H1 (cell line): ENCODE measurements around the gene ARF3. TPM values are rescaled to one million over a fixed set of nuclear protein-coding genes. Genes with fewer than 3 reads are reported as not detected.

Source experiments
- CTCF ChIA-PET: fragments of 300-600 bp; sonication (Branson Sonifier 250); formaldehyde crosslinking; loops from one replicate; lab custom pipeline; 2021; ENCODE audit not compliant: partially characterized antibody; lab: Charles Lee
- POLR2A ChIA-PET: fragments of 300-600 bp; sonication (Branson Sonifier 250); formaldehyde crosslinking; loops from one replicate; lab custom pipeline; 2021; ENCODE audit warnings: inconsistent platforms; ENCODE audit not compliant: partially characterized antibody; lab: Charles Lee
- DNase-seq, 2 experiments: peaks; one replicate each; pipeline versions ENCODE4 v3.0.0 to v3.0.0-alpha.2; 2010 to 2022; ENCODE audit warnings: low spot score in 2 of 2, low read depth in 1 of 2, mixed read lengths in 1 of 2
- FAIRE-seq: peaks from 2 replicates; lab custom pipeline; 2011; peaks lifted over from hg19 to GRCh38; lab: Jason Lieb, UNC
- H2AFZ ChIP-seq: 2 replicates; pipeline ENCODE4 v1.8.1; 2012; ENCODE audit warnings: low read length, inconsistent platforms
- H2AK5ac ChIP-seq: 2 replicates; pipeline ENCODE4 v1.6.1; 2013; ENCODE audit warnings: low read depth, low read length
- H2BK120ac ChIP-seq: replicated peaks from 2 replicates; pipeline ENCODE3; 2013; ENCODE audit warnings: low read depth, low read length, inconsistent platforms
- H2BK12ac ChIP-seq: 2 replicates; pipeline ENCODE4 v1.6.1; 2013; ENCODE audit warnings: low read depth, low read length
- H2BK15ac ChIP-seq: 2 replicates; pipeline ENCODE4 v1.6.1; 2013; ENCODE audit warnings: low read length
- H2BK20ac ChIP-seq: 2 replicates; pipeline ENCODE4 v1.6.1; 2013; ENCODE audit warnings: low read length
- H2BK5ac ChIP-seq: 2 replicates; pipeline ENCODE4 v1.6.1; 2013; ENCODE audit warnings: low read depth, low read length
- H3K14ac ChIP-seq: 2 replicates; pipeline ENCODE4 v1.6.1; 2013; ENCODE audit warnings: inconsistent platforms; ENCODE audit not compliant: insufficient read length
- H3K18ac ChIP-seq: 2 replicates; pipeline ENCODE4 v1.6.1; 2013; ENCODE audit warnings: low read length; ENCODE audit errors: extremely low read depth
- H3K23ac ChIP-seq: 2 replicates; pipeline ENCODE4 v1.6.1; 2013; ENCODE audit warnings: inconsistent platforms; ENCODE audit not compliant: insufficient read length
- H3K23me2 ChIP-seq: 2 replicates; pipeline ENCODE4 v1.6.1; 2013; ENCODE audit warnings: low read depth, low read length
- H3K27ac ChIP-seq: 2 replicates; pipeline ENCODE4 v1.6.1; 2011; ENCODE audit warnings: low read depth, low read length, inconsistent platforms
- H3K27me3 ChIP-seq, 4 experiments: replicated peaks in 1 of 4; 1 replicate in 1 of 4; 2 replicates in 3 of 4; pipeline versions ENCODE4 v1.6.1 to v1.8.1; 2011 to 2013; ENCODE audit warnings: low read length in 3 of 4, mild to moderate bottlenecking in 3 of 4, inconsistent platforms in 2 of 4, mixed read lengths in 2 of 4, moderate library complexity in 1 of 4; ENCODE audit not compliant: control insufficient read depth in 3 of 4, insufficient read depth in 3 of 4; ENCODE audit errors: extremely low read depth in 1 of 4
- H3K36me3 ChIP-seq, 4 experiments: 2 replicates each; pipeline versions ENCODE4 v1.6.1 to v1.8.1; 2011 to 2013; ENCODE audit warnings: mild to moderate bottlenecking in 4 of 4, low read length in 3 of 4, moderate library complexity in 2 of 4, control low read depth in 1 of 4, inconsistent platforms in 1 of 4; ENCODE audit not compliant: insufficient read depth in 4 of 4, control insufficient read depth in 2 of 4
- H3K4ac ChIP-seq: replicated peaks from 2 replicates; pipeline ENCODE3; 2013; ENCODE audit warnings: low read length, low read depth, mixed read lengths, inconsistent platforms; ENCODE audit not compliant: insufficient read length
- H3K4me1 ChIP-seq, 4 experiments: replicated peaks in 1 of 4; 1 replicate in 1 of 4; 2 replicates in 3 of 4; pipeline versions ENCODE4 v1.6.1 to v1.8.1; 2011 to 2013; ENCODE audit warnings: low read length in 3 of 4, inconsistent platforms in 2 of 4, mixed read lengths in 1 of 4; ENCODE audit not compliant: insufficient read depth in 4 of 4, control insufficient read depth in 3 of 4
- H3K4me2 ChIP-seq, 2 experiments: 2 replicates each; pipeline versions ENCODE4 v1.6.1 to v1.8.1; 2011 to 2013; ENCODE audit warnings: low read depth in 2 of 2, low read length in 2 of 2, control low read depth in 1 of 2, inconsistent platforms in 1 of 2, mild to moderate bottlenecking in 1 of 2; ENCODE audit not compliant: insufficient read depth in 1 of 2
- H3K4me3 ChIP-seq, 4 experiments: fragments of 200-600, 300-600 bp in 1 of 4; sonication (generic), shearing (Covaris generic), sonication (Bioruptor Twin) in 1 of 4; 2 replicates each; pipeline versions ENCODE4 v1.5.1 to v1.8.1; 2011 to 2016; ENCODE audit warnings: low read length in 4 of 4, low read depth in 3 of 4, control low read depth in 2 of 4, inconsistent platforms in 2 of 4, mild to moderate bottlenecking in 2 of 4, mixed read lengths in 1 of 4, moderate library complexity in 1 of 4; ENCODE audit not compliant: insufficient read depth in 2 of 4; ENCODE audit errors: extremely low read depth in 1 of 4
- H3K56ac ChIP-seq: replicated peaks from 2 replicates; pipeline ENCODE3; 2013; ENCODE audit warnings: low read depth, mild to moderate bottlenecking, mixed read lengths, low read length, inconsistent platforms; ENCODE audit not compliant: insufficient read length
- H3K79me1 ChIP-seq: 2 replicates; pipeline ENCODE4 v1.6.1; 2013; ENCODE audit warnings: low read depth, low read length, control low read depth
- H3K79me2 ChIP-seq, 2 experiments: 2 replicates each; pipeline versions ENCODE4 v1.6.1 to v1.8.1; 2012 to 2013; ENCODE audit warnings: low read length in 2 of 2, mild to moderate bottlenecking in 2 of 2, inconsistent platforms in 1 of 2; ENCODE audit not compliant: insufficient read depth in 2 of 2, control insufficient read depth in 1 of 2
- H3K9ac ChIP-seq, 4 experiments: replicated peaks in 1 of 4; 1 replicate in 1 of 4; 2 replicates in 3 of 4; pipeline versions ENCODE4 v1.6.1 to v1.8.1; 2011 to 2013; ENCODE audit warnings: low read depth in 3 of 4, low read length in 3 of 4, control low read depth in 2 of 4, mild to moderate bottlenecking in 2 of 4, moderate library complexity in 2 of 4, inconsistent platforms in 1 of 4; ENCODE audit errors: extremely low read depth in 1 of 4
- H3K9me3 ChIP-seq, 2 experiments: 2 replicates each; pipeline versions ENCODE4 v1.6.1 to v1.8.1; 2012 to 2013; ENCODE audit warnings: mild to moderate bottlenecking in 2 of 2, moderate library complexity in 2 of 2, control low read depth in 1 of 2, inconsistent platforms in 1 of 2, low read depth in 1 of 2, low read length in 1 of 2, mixed read lengths in 1 of 2; ENCODE audit not compliant: insufficient read depth in 2 of 2
- H4K20me1 ChIP-seq, 2 experiments: replicated peaks in 1 of 2; 2 replicates each; pipeline versions ENCODE3 to v1.8.1; 2011 to 2013; ENCODE audit warnings: inconsistent platforms in 2 of 2, low read length in 2 of 2, mild to moderate bottlenecking in 1 of 2; ENCODE audit not compliant: insufficient read depth in 2 of 2, control insufficient read depth in 1 of 2
- H4K5ac ChIP-seq: 2 replicates; pipeline ENCODE4 v1.6.1; 2013; ENCODE audit warnings: low read length, low read depth, mixed read lengths, inconsistent platforms; ENCODE audit not compliant: insufficient read length
- H4K8ac ChIP-seq: 2 replicates; pipeline ENCODE4 v1.8.0; 2013; ENCODE audit warnings: mild to moderate bottlenecking, moderate library complexity, low read length, inconsistent platforms; ENCODE audit not compliant: insufficient read depth; ENCODE audit errors: extremely low read depth
- H4K91ac ChIP-seq: replicated peaks from 2 replicates; pipeline ENCODE3; 2013; ENCODE audit warnings: low read length, mixed read lengths, inconsistent platforms; ENCODE audit not compliant: insufficient read length
- BRCA1 ChIP-seq: IDR thresholded peaks from 2 replicates; pipeline ENCODE4 v1.6.1; 2012; ENCODE audit warnings: low read depth, low read length, improper control_type of control experiment
- CREB1 ChIP-seq: IDR thresholded peaks from 2 replicates; pipeline ENCODE4 v1.6.1; 2012; ENCODE audit warnings: inconsistent platforms
- EP300 ChIP-seq, 2 experiments: IDR thresholded peaks; 1 replicate in 1 of 2; 2 replicates in 1 of 2; pipeline ENCODE4 v1.6.1; 2011 to 2012; ENCODE audit warnings: low read depth in 2 of 2, low read length in 2 of 2, mild to moderate bottlenecking in 2 of 2, borderline replicate concordance in 1 of 2, inconsistent platforms in 1 of 2, moderate library complexity in 1 of 2
- HDAC6 ChIP-seq: IDR thresholded peaks from one replicate; pipeline ENCODE4 v1.7.1; 2012; ENCODE audit warnings: low read depth, mild to moderate bottlenecking, inconsistent platforms, low read length, moderate library complexity
- NANOG ChIP-seq: IDR thresholded peaks from 2 replicates; pipeline ENCODE4 v1.6.1; 2011; ENCODE audit warnings: low read length, low read depth, mild to moderate bottlenecking, inconsistent platforms; ENCODE audit not compliant: insufficient read depth, poor library complexity, severe bottlenecking
- NRF1 ChIP-seq: IDR thresholded peaks from 2 replicates; pipeline ENCODE4 v1.6.1; 2011; ENCODE audit warnings: mild to moderate bottlenecking, low read depth, low read length, improper control_type of control experiment
- PHF8 ChIP-seq: fragments of 200-600 bp; sonication (generic); conservative IDR thresholded peaks from 2 replicates; pipeline ENCODE4 v1.7.1; 2012; ENCODE audit warnings: low read depth, mild to moderate bottlenecking, inconsistent platforms, low read length, moderate library complexity
- POU5F1 ChIP-seq: IDR thresholded peaks from 2 replicates; pipeline ENCODE4 v1.6.1; 2011; ENCODE audit warnings: low read depth, mild to moderate bottlenecking, low read length, moderate library complexity
- SP2 ChIP-seq: IDR thresholded peaks from 2 replicates; pipeline ENCODE4 v1.6.1; 2012; ENCODE audit warnings: mild to moderate bottlenecking, low read length, inconsistent platforms
- SRF ChIP-seq: IDR thresholded peaks from 2 replicates; pipeline ENCODE4 v1.6.1; 2011; ENCODE audit warnings: mild to moderate bottlenecking, low read depth, low read length, moderate library complexity
- TCF12 ChIP-seq: IDR thresholded peaks from 2 replicates; pipeline ENCODE4 v1.6.1; 2011; ENCODE audit warnings: low read depth, mild to moderate bottlenecking, low read length
- WGBS, 2 experiments: shearing (Covaris generic) in 1 of 2; methylation state at CpG; one replicate each; pipeline versions ENCODE4 v1.1.6 to v1.1.7; 2013 to 2015; ENCODE audit warnings: low lambda C conversion rate in 2 of 2, mixed read lengths in 2 of 2, inconsistent platforms in 1 of 2, low coverage in 1 of 2, missing lambda C conversion rate in 1 of 2; ENCODE audit not compliant: insufficient replicate concordance in 2 of 2, insufficient coverage in 1 of 2, insufficient read length in 1 of 2; ENCODE audit errors: extremely low coverage in 1 of 2, missing lambda C conversion rate in 1 of 2; 5-methylcytosine and 5-hydroxymethylcytosine counted together
- polyA plus RNA-seq, 7 experiments: library from polyadenylated mRNA; depleted of rRNA in 3 of 7; stranded (reverse) in 5 of 7; unstranded in 2 of 7; fragments of >200 nt in 5 of 7; fragments of 200-250 nt in 2 of 7; gene quantifications; 1 replicate in 5 of 7; 2 replicates in 1 of 7; 4 replicates in 1 of 7; pipeline versions ENCODE4 v1.2.1 to v1.2.3, GENCODE V29; 2011 to 2013; ENCODE audit warnings: missing spikeins in 2 of 7, mixed read lengths in 2 of 7
- total RNA-seq: library from RNA; stranded (reverse); fragmentation: NEBNext Ultra II Directional; extraction: Animal tissue kit (Norgen Biotek cat#: 25700); gene quantifications from 2 replicates; pipeline ENCODE4 v1.2.1, GENCODE V29; 2021

Gene ARF3
- total and polyA plus RNA-seq, 2 of the 8 experiments (the other 6 are each of a cell fraction or from before 2014, with no cell fraction given) = 231 to 250 TPM

GRCh38 chr12:48956279-48957140 is 777 bp downstream of the ARF3 start:
- H3K79me2 ChIP-seq = peaks cover 32 to 47% of the 10 kb centered on the region in 2 experiments
- no peak for TF ChIP-seq SRF
- no peak for TF ChIP-seq BRCA1
- no peak for TF ChIP-seq HDAC6
- no peak for TF ChIP-seq POU5F1
- no peak for TF ChIP-seq NANOG
- TF ChIP-seq SP2 = no peak
- TF ChIP-seq EP300 (IDR thresholded peaks at IDR 0.05; ENCODE audit: borderline replicate concordance in 1 of 2, low read depth in 2 of 2, low read length in 2 of 2) = no peak
- no peak for TF ChIP-seq NRF1
- no peak for TF ChIP-seq TCF12
- TF ChIP-seq CREB1 = peak; percentile 61
- TF ChIP-seq PHF8 = no peak

More at GRCh38 chr12:48956279-48957140, 777 bp downstream of the ARF3 start:
- POLR2A ChIA-PET = interaction anchor here (0.6 to 6.7 kb wide), 17 partner anchors 12 to 174 kb away, joined by 3 to 77 read pairs (median 4); partner anchors contain the start of genes DDX23, FKBP11 and RND1
- Histone ChIP-seq H2AK5ac (no peak overlapping the region; the same call in 1 of the 2 replicates), H3K27ac (peak overlapping the region; percentile 86), H2BK12ac (peak overlapping the region; percentile 35), H2BK5ac (peak overlapping the region; percentile 94), H3K79me1 (peaks cover 8% of the 10 kb centered on the region; the same call in 1 of the 2 replicates), H4K5ac (peak overlapping the region; percentile 88), H4K20me1 (peaks cover 13 to 30% of the 10 kb centered on the region in 2 experiments), H2AFZ (no peak overlapping the region), H3K14ac (no peak overlapping the region), H3K23me2 (peaks cover 9% of the 10 kb centered on the region; the same call in 1 of the 2 replicates), H3K18ac (peak overlapping the region; percentile 79), H3K4me2 (peak overlapping the region; percentile 97 to 99), H3K27me3 (no peaks in the 10 kb centered on the region), H3K9ac (peak overlapping the region; percentile 73 to 89 (median 82)), H3K4me1 (peaks cover 5 to 14% (median 8%) of the 10 kb centered on the region in 4 experiments; a peak in 6 of 7 replicates), H3K4me3 (peak overlapping the region; percentile 93 to 97 (median 94)), H3K56ac (peak overlapping the region; percentile 89), H4K91ac (peak overlapping the region; percentile 89), H2BK120ac (no peak overlapping the region), H3K36me3 (peaks cover 3 to 34% (median 7%) of the 10 kb centered on the region in 4 experiments; a peak in 5 of 8 replicates), H2BK20ac (no peak overlapping the region; the same call in 1 of the 2 replicates), H4K8ac (peak overlapping the region; percentile 93; the same call in 1 of the 2 replicates), H3K23ac (no peak overlapping the region), H3K9me3 (no peaks in the 10 kb centered on the region), H3K4ac (no peak overlapping the region), H2BK15ac (no peak overlapping the region)
- 1% methylated on average over 14 of the region's 29 CpGs; no CpG with 5 or more reads in 1 of the 2 experiments for WGBS, 2 experiments
- CTCF ChIA-PET = interaction anchor here (0.9 to 40.8 kb wide), 7 partner anchors 10 to 66 kb away, joined by 3 to 1336 read pairs (median 15); partner anchors contain the start of genes DDN, FKBP11 and WNT1
- DNase-seq = peak; percentile 83 to 89
- FAIRE-seq = peak; percentile 36
